HepG2 (cell line): ENCODE measurements around the gene B4GALT2. TPM values are rescaled to one million over a fixed set of nuclear protein-coding genes. Genes with fewer than 3 reads are reported as not detected.
A peak's percentile ranks its signal among the peaks of the same experiment; 100 is the strongest.

Experiments
- ATAC-seq: fragments of 200-7000 bp; cut with Tn5 transposase; 3 replicates; pipeline ENCODE4 v1.9.1; 2020; ENCODE audit warnings: mild to moderate bottlenecking, moderate library complexity
- BruUV-seq: library from RNA; stranded (reverse); fragments of 400-500 nt; replicated peaks from 2 replicates; lab custom pipeline; 2021; lab: Mats Ljungman, UMichigan
- CTCF ChIA-PET: fragments of 300-600 bp; formaldehyde crosslinking; extraction: SDS; loops from one replicate; lab custom pipeline; 2021; ENCODE audit warnings: low total read pairs, inconsistent platforms, low intra/inter-chr PET ratio; lab: Yijun Ruan, JAX
- POLR2A ChIA-PET: fragments of 350-600 bp; sonication (Branson Sonifier 250); formaldehyde crosslinking; loops from one replicate; lab custom pipeline; 2020; ENCODE audit warnings: antibody characterized with exemption, inconsistent platforms; lab: Yijun Ruan, JAX
- DNase-seq: peaks from one replicate; pipeline ENCODE4 v3.0.0-alpha.2; 2015; ENCODE audit warnings: low spot score
- FAIRE-seq: peaks from 3 replicates; lab custom pipeline; 2011; peaks lifted over from hg19 to GRCh38; lab: Jason Lieb, UNC
- H2AFZ ChIP-seq: one replicate; pipeline ENCODE4 v1.6.1; 2011; ENCODE audit warnings: low read length, inconsistent platforms
- H3K27ac ChIP-seq: fragments of 300-600 bp; 3 replicates; pipeline ENCODE4 v1.8.0; 2011; ENCODE audit warnings: mixed run types, mild to moderate bottlenecking, mixed read lengths, low read length, inconsistent platforms; ENCODE audit not compliant: insufficient read depth; ENCODE audit errors: extremely low read length
- H3K27me3 ChIP-seq, 2 experiments: fragments of 200-600 bp in 1 of 2; 2 replicates in 1 of 2; 3 replicates in 1 of 2; pipeline versions ENCODE4 v1.6.0 to v1.8.0; 2011; ENCODE audit warnings: low read length in 2 of 2, mild to moderate bottlenecking in 2 of 2, moderate library complexity in 2 of 2, inconsistent platforms in 1 of 2; ENCODE audit not compliant: insufficient read depth in 2 of 2, control insufficient read depth in 1 of 2
- H3K36me3 ChIP-seq, 2 experiments: fragments of 200-600 bp in 1 of 2; replicated peaks in 1 of 2; 2 replicates in 1 of 2; 3 replicates in 1 of 2; pipeline versions ENCODE4 v1.5.1 to v1.8.0; 2011; ENCODE audit warnings: low read length in 2 of 2, inconsistent platforms in 1 of 2; ENCODE audit not compliant: insufficient read depth in 2 of 2, control insufficient read depth in 1 of 2
- H3K4me1 ChIP-seq: 2 replicates; pipeline ENCODE4 v1.5.1; 2012; ENCODE audit warnings: low read length, inconsistent platforms; ENCODE audit not compliant: insufficient read depth
- H3K4me2 ChIP-seq: 2 replicates; pipeline ENCODE4 v1.6.0; 2011; ENCODE audit warnings: low read depth, low read length, inconsistent platforms
- H3K4me3 ChIP-seq, 3 experiments: fragments of 200-600 bp in 1 of 3; sonication (generic), shearing (Covaris generic) in 1 of 3; replicated peaks in 1 of 3; 2 replicates each; pipeline ENCODE4 v1.5.1; 2011 to 2016; ENCODE audit warnings: low read length in 3 of 3, inconsistent platforms in 2 of 3, low read depth in 2 of 3, mild to moderate bottlenecking in 2 of 3, control low read depth in 1 of 3, mixed read lengths in 1 of 3; ENCODE audit not compliant: insufficient read depth in 1 of 3
- H3K79me2 ChIP-seq: one replicate; pipeline ENCODE4 v1.6.1; 2011; ENCODE audit warnings: low read length, inconsistent platforms; ENCODE audit not compliant: insufficient read depth
- H3K9ac ChIP-seq: 2 replicates; pipeline ENCODE4 v1.6.0; 2011; ENCODE audit warnings: mild to moderate bottlenecking, low read depth, low read length, inconsistent platforms; ENCODE audit not compliant: insufficient read depth
- H3K9me3 ChIP-seq: 2 replicates; pipeline ENCODE4 v1.5.1; 2012; ENCODE audit warnings: mild to moderate bottlenecking, low read length
- H4K20me1 ChIP-seq: 2 replicates; pipeline ENCODE4 v1.6.0; 2011; ENCODE audit warnings: inconsistent platforms, mild to moderate bottlenecking, low read length, moderate library complexity; ENCODE audit not compliant: insufficient read depth
- AKNA ChIP-seq: sonication (generic); formaldehyde crosslinking; IDR thresholded peaks from 2 replicates; pipeline ENCODE4 v1.4.0; 2020; ENCODE audit warnings: missing genetic modification reagents, borderline replicate concordance
- ATF1 ChIP-seq: IDR thresholded peaks from 2 replicates; pipeline ENCODE4 v1.6.1; 2016; ENCODE audit warnings: mild to moderate bottlenecking, control low read depth
- FOXP4 ChIP-seq: sonication (generic); formaldehyde crosslinking; IDR thresholded peaks from 2 replicates; pipeline ENCODE4 v1.4.0; 2020; ENCODE audit warnings: missing genetic modification reagents
- HNF4A ChIP-seq: sonication (generic); formaldehyde crosslinking; IDR thresholded peaks from 2 replicates; pipeline ENCODE4 v1.4.0; 2020; ENCODE audit warnings: missing genetic modification reagents
- JARID2 ChIP-seq: sonication (generic); formaldehyde crosslinking; IDR thresholded peaks from 2 replicates; pipeline ENCODE4 v1.8.1; 2023; ENCODE audit warnings: missing genetic modification reagents, inconsistent platforms; ENCODE audit not compliant: insufficient replicate concordance
- MAFF ChIP-seq: IDR thresholded peaks from 2 replicates; pipeline ENCODE4 v1.6.1; 2011; ENCODE audit warnings: low read depth, low read length, improper control_type of control experiment
- MAFK ChIP-seq, 2 experiments: IDR thresholded peaks in 1 of 2; conservative IDR thresholded peaks in 1 of 2; 2 replicates each; pipeline ENCODE4 v1.6.1; 2011; ENCODE audit warnings: improper control_type of control experiment in 2 of 2, low read length in 2 of 2
- MXD1 ChIP-seq: sonication (generic); formaldehyde crosslinking; IDR thresholded peaks from 2 replicates; pipeline ENCODE4 v1.4.0; 2020; ENCODE audit warnings: mild to moderate bottlenecking, missing genetic modification reagents
- NR3C1 ChIP-seq: sonication (generic); formaldehyde crosslinking; IDR thresholded peaks from 2 replicates; pipeline ENCODE4 v1.4.0; 2020; ENCODE audit warnings: missing genetic modification reagents
- SOX6 ChIP-seq, 2 experiments: fragments of 450-650 bp in 1 of 2; sonication (generic) in 1 of 2; formaldehyde crosslinking in 1 of 2; IDR thresholded peaks; 2 replicates each; pipeline versions ENCODE4 v1.4.0 to v1.6.1; 2017 to 2020; ENCODE audit warnings: antibody characterized with exemption in 1 of 2, mild to moderate bottlenecking in 1 of 2, missing genetic modification reagents in 1 of 2
- WIZ ChIP-seq: sonication (generic); formaldehyde crosslinking; IDR thresholded peaks from 2 replicates; pipeline ENCODE4 v1.5.1; 2020; ENCODE audit warnings: mild to moderate bottlenecking, missing genetic modification reagents
- ZNF264 ChIP-seq: sonication (generic); formaldehyde crosslinking; IDR thresholded peaks from 2 replicates; pipeline ENCODE4 v1.4.0; 2020; ENCODE audit warnings: missing genetic modification reagents
- WGBS: methylation state at CpG from one replicate; pipeline ENCODE4 v1.1.6; 2017; ENCODE audit warnings: low lambda C conversion rate; 5-methylcytosine and 5-hydroxymethylcytosine counted together
- in situ Hi-C: cut with HindIII; loops from 2 replicates; pipeline ENCODE4 v1.10.0; 2017; ENCODE audit warnings: low pct_unique_long_range_greater_than_20kb; ENCODE audit not compliant: extremely low pct_ligation_motif_present
- intact Hi-C: fragments of 100-400 bp; cut with micrococcal nuclease; formaldehyde crosslinking; loops from one replicate; pipeline ENCODE4 v1.10.0; 2022; ENCODE audit not compliant: unreplicated experiment
- polyA plus RNA-seq, 8 experiments: library from polyadenylated mRNA; depleted of rRNA in 3 of 8; stranded (reverse) in 7 of 8; unstranded in 1 of 8; fragments of >200 nt; fragmentation: Illumina TruSeq in 4 of 8; extraction: Trizol in 4 of 8; gene quantifications; 2 replicates each; pipeline versions ENCODE4 v1.2.1 to v1.2.3, GENCODE V29; 2011 to 2016; ENCODE audit warnings: low read depth in 4 of 8, missing spikeins in 1 of 8, mixed read lengths in 1 of 8; ENCODE audit not compliant: insufficient read depth in 1 of 8
- total RNA-seq, 5 experiments: library from RNA; depleted of rRNA; stranded (reverse); fragments of >200 nt; fragmentation: Illumina TruSeq; extraction: Trizol; gene quantifications; 2 replicates each; pipeline ENCODE4 v1.2.3, GENCODE V29; 2016; ENCODE audit warnings: low read depth in 1 of 5

Gene B4GALT2
- total and polyA plus RNA-seq, 2 of the 13 experiments (the other 11 are each of a cell fraction or from before 2014, with no cell fraction given): 41.9 to 78.0 TPM

GRCh38 chr1:43937179-43937865, 41.7 kb upstream of the B4GALT2 start:
- Histone ChIP-seq H3K4me2 (peak overlapping the region; percentile 99), H3K27ac (no peak overlapping the region), H3K9ac (peak overlapping the region; percentile 73; the same call in 1 of the 2 replicates), H4K20me1 (no peaks in the 10 kb centered on the region), H3K4me1 (peaks cover 39% of the 10 kb centered on the region), H2AFZ (no peak overlapping the region), H3K36me3 (no peaks in the 10 kb centered on the region), H3K27me3 (no peaks in the 10 kb centered on the region), H3K79me2 (no peaks in the 10 kb centered on the region), H3K4me3 (peak overlapping the region in 1 of 3 experiments; percentile 84; a peak in 1 of 6 replicates), H3K9me3 (no peaks in the 10 kb centered on the region)
- no TSS peak for BruUV-seq
- TF ChIP-seq JARID2 (CRISPR knock-in tag): no peak
- no peak for TF ChIP-seq HNF4A
- TF ChIP-seq SOX6 (IDR thresholded peaks at IDR 0.05): no peak
- TF ChIP-seq SOX6 (CRISPR knock-in tag; IDR thresholded peaks at IDR 0.05): no peak
- TF ChIP-seq FOXP4 (CRISPR knock-in tag): no peak
- TF ChIP-seq MAFK (conservative IDR thresholded peaks at IDR 0.05 in 1 of 2, IDR thresholded peaks at IDR 0.05 in 1 of 2; ENCODE audit: low read length in 2 of 2): peak; percentile 47 to 62; a peak in 2 of 4 replicates
- TF ChIP-seq MAFF: peak; percentile 7; the same call in 1 of the 2 replicates
- no peak for TF ChIP-seq MXD1
- no peak for TF ChIP-seq WIZ (CRISPR knock-in tag)
- no peak for TF ChIP-seq ATF1
- no peak for TF ChIP-seq NR3C1 (CRISPR knock-in tag)
- no peak for TF ChIP-seq AKNA
- no peak for TF ChIP-seq ZNF264 (CRISPR knock-in tag)
- ChIA-PET CTCF (interaction anchor here (4.6 kb wide), 1 partner anchor 173 kb away, joined by 44 read pairs; no protein-coding TSS in a partner anchor), POLR2A (interaction anchor here (1.3 to 4.3 kb wide), 4 partner anchors 10 to 288 kb away, joined by 5 to 38 read pairs (median 6); partner anchors contain the start of genes ATP6V0B, DPH2, IPO13 and KDM4A)
- in situ Hi-C loops: no loop called here
- intact Hi-C loops: loop anchor here (10.0 kb wide), 1 partner anchor 97 kb away; the partner anchor contains the start of gene SLC6A9
- ATAC-seq (no peak), FAIRE-seq (no peak), DNase-seq (no peak)
- WGBS: 78% methylated on average over 7 of the region's 8 CpGs
